MM.1S (cell line): ENCODE results near the gene PLA2G6.
A peak's percentile ranks its signal among the peaks of the same experiment; 100 is the strongest.

Experiments
- DNase-seq: peaks from one replicate; pipeline ENCODE4 v3.0.0-alpha.2; 2015
- H2AFZ ChIP-seq: fragments of 300-600 bp; sonication (generic); 2 replicates; pipeline ENCODE4 v1.6.0; 2016; ENCODE audit warnings: antibody characterized with exemption, low read length
- H3F3A ChIP-seq: fragments of 300-600 bp; sonication (generic); 2 replicates; pipeline ENCODE4 v1.6.1; 2016; ENCODE audit warnings: mild to moderate bottlenecking, antibody characterized with exemption, low read length, moderate library complexity, mixed read lengths; ENCODE audit not compliant: insufficient read depth
- H3K27ac ChIP-seq: fragments of 300-600 bp; sonication (generic); 2 replicates; pipeline ENCODE4 v1.5.1; 2016; ENCODE audit warnings: mild to moderate bottlenecking, low read length
- H3K27me3 ChIP-seq: fragments of 300-600 bp; sonication (generic); replicated peaks from 2 replicates; pipeline ENCODE4 v1.6.0; 2016; ENCODE audit warnings: low read length; ENCODE audit not compliant: insufficient read depth
- H3K36me3 ChIP-seq: fragments of 300-600 bp; sonication (generic); replicated peaks from 2 replicates; pipeline ENCODE4 v1.6.1; 2016; ENCODE audit warnings: mild to moderate bottlenecking, low read length, mixed read lengths; ENCODE audit not compliant: insufficient read depth
- H3K4me1 ChIP-seq: fragments of 300-600 bp; sonication (generic); 2 replicates; pipeline ENCODE4 v1.6.1; 2016; ENCODE audit warnings: low read length, mixed read lengths
- H3K4me2 ChIP-seq: fragments of 300-600 bp; sonication (generic); 2 replicates; pipeline ENCODE4 v1.6.0; 2016; ENCODE audit warnings: low read depth, low read length
- H3K4me3 ChIP-seq: fragments of 300-600 bp; sonication (generic); 2 replicates; pipeline ENCODE4 v1.5.1; 2016; ENCODE audit warnings: low read length, mixed read lengths
- H3K79me2 ChIP-seq: fragments of 300-600 bp; sonication (generic); 2 replicates; pipeline ENCODE4 v1.6.1; 2016; ENCODE audit warnings: mixed run types, low read length, mixed read lengths
- H3K9ac ChIP-seq: fragments of 300-600 bp; sonication (generic); 2 replicates; pipeline ENCODE4 v1.6.1; 2016; ENCODE audit warnings: low read length, mixed read lengths
- H3K9me2 ChIP-seq: fragments of 300-600 bp; sonication (generic); replicated peaks from 2 replicates; pipeline ENCODE4 v1.6.1; 2016; ENCODE audit warnings: mild to moderate bottlenecking, low read length, mixed read lengths; ENCODE audit not compliant: insufficient read depth
- H3K9me3 ChIP-seq: fragments of 300-600 bp; sonication (generic); replicated peaks from 2 replicates; pipeline ENCODE4 v1.6.1; 2016; ENCODE audit warnings: mild to moderate bottlenecking, low read length, mixed read lengths; ENCODE audit not compliant: insufficient read depth
- H4K20me1 ChIP-seq: fragments of 300-600 bp; sonication (generic); 2 replicates; pipeline ENCODE4 v1.6.1; 2016; ENCODE audit warnings: mild to moderate bottlenecking, low read length, moderate library complexity, mixed read lengths; ENCODE audit not compliant: insufficient read depth
- CTCF ChIP-seq: fragments of 300-600 bp; sonication (generic); IDR thresholded peaks from 2 replicates; pipeline ENCODE4 v1.5.1; 2016; ENCODE audit warnings: antibody characterized with exemption, low read length, mixed read lengths
- EZH2 ChIP-seq: fragments of 300-600 bp; sonication (generic); optimal IDR thresholded peaks from 2 replicates; pipeline ENCODE3; 2017; ENCODE audit warnings: low read depth, mild to moderate bottlenecking, antibody characterized with exemption, low read length, mixed read lengths
- EZH2phosphoT487 ChIP-seq: fragments of 300-600 bp; sonication (generic); IDR thresholded peaks from 2 replicates; pipeline ENCODE4 v1.6.1; 2018; ENCODE audit warnings: antibody characterized with exemption, low read length

PLA2G6 gene

DNA sequence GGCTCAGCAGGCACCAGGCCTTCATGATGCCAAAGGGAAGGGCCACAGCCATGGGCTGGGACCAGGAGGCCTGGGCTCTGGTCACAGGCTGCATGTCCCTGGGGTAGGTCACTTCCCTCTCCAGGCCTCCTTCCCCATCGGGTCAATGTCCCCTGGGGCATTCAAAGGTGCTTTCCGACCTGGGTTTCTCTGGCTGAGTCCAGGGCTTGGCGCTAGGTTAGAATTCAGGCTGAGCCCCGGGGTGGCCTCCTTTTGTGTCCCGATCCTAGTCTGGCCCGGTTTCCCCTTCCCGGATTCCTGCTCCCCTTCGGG lies 32.3 kb upstream of the PLA2G6 start:
- DNase-seq, result no peak
- Histone ChIP-seq H4K20me1 (no peaks in the 10 kb centered on the region), H3K36me3 (no peaks in the 10 kb centered on the region), H2AFZ (no peak overlapping the region), H3K4me2 (peak overlapping the region; percentile 55), H3K79me2 (peaks cover 51% of the 10 kb centered on the region), H3K9me2 (no peaks in the 10 kb centered on the region), H3K9me3 (no peaks in the 10 kb centered on the region), H3F3A (peaks cover 13% of the 10 kb centered on the region; the same call in 1 of the 2 replicates), H3K27me3 (no peaks in the 10 kb centered on the region), H3K9ac (peak overlapping the region; percentile 56), H3K4me3 (peak overlapping the region; percentile 53), H3K27ac (peak overlapping the region; percentile 42; the same call in 1 of the 2 replicates), H3K4me1 (peaks cover 27% of the 10 kb centered on the region)
- no peak for TF ChIP-seq CTCF
- TF ChIP-seq EZH2phosphoT487, result no peak
- no peak for TF ChIP-seq EZH2

- DNase-seq, result no peak
- TF ChIP-seq EZH2 (no peak), CTCF (no peak), EZH2phosphoT487 (no peak)
- peak overlapping the region; percentile 56; the same call in 1 of the 2 replicates for H3K9ac ChIP-seq
- peaks cover 55% of the 10 kb centered on the region for H3K79me2 ChIP-seq
- H3K36me3 ChIP-seq, result no peaks in the 10 kb centered on the region
- H4K20me1 ChIP-seq, result no peaks in the 10 kb centered on the region
- H3K9me2 ChIP-seq, result no peaks in the 10 kb centered on the region
- H2AFZ ChIP-seq, result no peak overlapping the region
- H3K4me1 ChIP-seq, result peaks cover 22% of the 10 kb centered on the region
- no peaks in the 10 kb centered on the region for H3K27me3 ChIP-seq
- peaks cover 12% of the 10 kb centered on the region; the same call in 1 of the 2 replicates for H3F3A ChIP-seq
- no peaks in the 10 kb centered on the region for H3K9me3 ChIP-seq
- H3K4me3 ChIP-seq, result peak overlapping the region; percentile 53
- H3K4me2 ChIP-seq, result peak overlapping the region; percentile 55
- peak overlapping the region; percentile 42; the same call in 1 of the 2 replicates for H3K27ac ChIP-seq
Observed at GRCh38 chr22:38213319-38213989, 31.8 kb upstream of the PLA2G6 start.

DNA sequence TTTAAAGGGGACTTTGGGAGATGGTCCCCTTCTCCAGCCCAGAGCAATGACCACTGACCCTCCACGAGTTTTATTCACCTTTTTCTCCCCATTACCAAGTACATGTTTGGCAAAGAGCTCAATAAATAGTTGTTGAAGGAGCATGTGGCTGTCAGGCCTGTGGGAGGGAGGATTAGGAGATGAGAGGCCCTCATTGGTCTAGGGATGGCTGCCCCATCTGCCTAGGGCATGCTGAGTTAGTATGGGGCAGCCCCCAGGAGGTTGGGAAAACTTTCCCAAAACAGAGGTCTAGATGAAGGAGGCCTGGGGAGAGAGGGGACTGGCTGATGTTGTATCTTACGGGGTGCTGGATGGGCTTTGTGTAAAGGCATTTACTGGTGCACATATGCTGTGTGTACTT lies 30.8 kb upstream of the PLA2G6 start:
- no peak overlapping the region for H3K27ac ChIP-seq
- peaks cover 12% of the 10 kb centered on the region; the same call in 1 of the 2 replicates for H3F3A ChIP-seq

More for the DNA sequence above, 30.8 kb upstream of the PLA2G6 start:
- Histone ChIP-seq H3K36me3 (no peaks in the 10 kb centered on the region), H3K4me3 (no peak overlapping the region), H4K20me1 (no peaks in the 10 kb centered on the region), H3K9ac (no peak overlapping the region), H3K9me3 (no peaks in the 10 kb centered on the region), H3K79me2 (peaks cover 65% of the 10 kb centered on the region), H3K4me2 (no peak overlapping the region), H3K9me2 (no peaks in the 10 kb centered on the region), H2AFZ (no peak overlapping the region), H3K4me1 (peaks cover 14% of the 10 kb centered on the region), H3K27me3 (no peaks in the 10 kb centered on the region)
- TF ChIP-seq EZH2phosphoT487 (no peak), EZH2 (no peak), CTCF (no peak)
- no peak for DNase-seq
